NCI-H2029 (cell line): ENCODE measurements around the gene PCDHB1.
"Not testable (repeated sequence)": the region's sequence is repeated elsewhere in the genome, so short reads cannot be mapped to it uniquely, and the experiment has no call there.

Source experiments
- DNase-seq: peaks from one replicate; lab custom pipeline; 2025; lab: John Stamatoyannopoulos, UW

Gene PCDHB1

DNA sequence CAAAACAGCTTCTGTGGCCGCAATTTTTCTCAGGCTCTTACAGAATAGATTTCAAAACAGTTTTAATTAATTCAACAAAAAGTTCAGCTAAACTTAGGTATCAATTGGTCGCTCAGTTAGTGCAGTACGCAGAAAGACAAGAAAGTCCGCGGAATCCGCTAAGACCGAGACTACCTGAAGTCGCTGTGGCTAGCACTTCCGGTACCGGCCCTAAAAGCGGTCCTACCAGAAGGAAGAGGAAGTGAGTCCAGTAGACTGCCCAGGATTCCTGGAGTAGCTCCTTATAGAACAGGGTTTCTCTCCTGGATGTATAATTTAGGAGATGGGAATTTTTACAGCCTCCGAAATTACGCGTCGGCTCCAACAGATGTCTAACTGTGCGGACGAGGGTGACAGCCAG is 26.7 kb downstream of the PCDHB1 start:
- DNase-seq = no peak

GRCh38 chr5:141082228-141082627 is 31.1 kb downstream of the PCDHB1 start:
- no peak for DNase-seq

GRCh38 chr5:141084487-141084989 is 33.4 kb downstream of the PCDHB1 start:
- DNase-seq = peak; percentile 57

- peak; percentile 57 for DNase-seq
Measured at GRCh38 chr5:141094481-141095262, 43.5 kb downstream of the PCDHB1 start, which contains the start of gene PCDHB2. TSS of gene PCDHB2 (plus strand) at chr5:141094615. CDS start at chr5:141094791, 176 bp downstream.

DNA sequence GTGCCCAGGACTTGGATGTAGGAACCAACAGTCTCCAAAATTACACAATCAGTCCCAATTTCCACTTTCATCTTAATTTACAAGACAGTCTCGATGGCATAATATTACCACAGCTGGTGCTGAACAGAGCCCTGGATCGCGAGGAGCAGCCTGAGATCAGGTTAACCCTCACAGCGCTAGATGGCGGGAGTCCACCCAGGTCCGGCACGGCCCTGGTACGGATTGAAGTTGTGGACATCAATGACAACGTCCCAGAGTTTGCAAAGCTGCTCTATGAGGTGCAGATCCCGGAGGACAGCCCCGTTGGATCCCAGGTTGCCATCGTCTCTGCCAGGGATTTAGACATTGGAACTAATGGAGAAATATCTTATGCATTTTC is 44.1 kb downstream of the PCDHB1 start:
- DNase-seq = no peak

- DNase-seq = not testable (repeated sequence)
Measured at GRCh38 chr5:141096181-141096580, 45.0 kb downstream of the PCDHB1 start.

- DNase-seq = not testable (repeated sequence)
Measured at GRCh38 chr5:141096586-141096985, 45.4 kb downstream of the PCDHB1 start.

DNA sequence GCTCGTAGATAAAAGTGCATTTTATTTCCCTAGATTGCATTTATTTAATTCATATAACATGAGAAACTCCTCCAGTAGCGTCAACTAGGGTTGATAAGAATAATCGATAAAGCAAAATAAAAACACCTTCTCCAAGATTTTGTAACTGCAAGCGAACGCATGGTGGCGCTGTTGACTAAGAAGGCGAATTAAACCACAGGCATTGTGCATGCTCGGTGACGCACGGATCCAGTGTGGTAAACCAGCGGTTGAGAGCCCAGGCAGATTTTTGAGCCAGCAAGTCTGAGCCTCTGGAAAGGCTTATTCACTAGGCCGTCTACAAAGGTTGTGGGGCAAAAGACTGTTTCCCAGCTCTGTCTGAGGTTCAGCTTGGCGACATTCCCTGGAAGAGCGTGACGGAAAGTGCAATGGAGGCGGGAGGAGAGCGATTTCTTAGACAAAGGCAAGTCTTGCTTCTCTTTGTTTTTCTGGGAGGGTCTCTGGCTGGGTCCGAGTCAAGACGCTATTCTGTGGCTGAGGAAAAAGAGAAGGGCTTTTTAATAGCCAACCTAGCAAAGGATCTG is 49.1 kb downstream of the PCDHB1 start, which contains the start of gene PCDHB3:
Gene PCDHB3, plus strand, starts transcription at position 231 of the 563 bp plus-strand sequence. Its CDS starts 177 bp downstream, at position 408.
- DNase-seq = peak; percentile 56

DNA sequence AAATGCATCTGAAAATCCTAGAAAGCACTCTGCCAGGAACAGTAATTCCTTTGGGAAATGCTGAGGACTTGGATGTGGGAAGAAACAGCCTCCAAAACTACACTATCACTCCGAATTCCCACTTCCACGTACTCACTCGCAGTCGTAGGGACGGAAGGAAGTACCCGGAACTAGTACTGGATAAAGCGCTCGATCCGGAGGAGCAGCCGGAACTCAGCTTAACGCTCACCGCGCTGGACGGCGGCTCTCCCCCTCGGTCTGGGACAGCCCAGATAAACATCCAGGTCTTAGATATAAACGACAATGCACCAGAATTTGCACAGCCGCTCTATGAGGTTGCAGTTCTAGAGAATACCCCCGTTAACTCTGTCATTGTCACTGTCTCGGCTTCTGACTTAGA is 49.9 kb downstream of the PCDHB1 start:
- DNase-seq = no peak

- DNase-seq = not testable (repeated sequence)
Measured at GRCh38 chr5:141102070-141102469, 50.9 kb downstream of the PCDHB1 start.

GRCh38 chr5:141102471-141102870 is 51.3 kb downstream of the PCDHB1 start:
- DNase-seq = not testable (repeated sequence)

DNA sequence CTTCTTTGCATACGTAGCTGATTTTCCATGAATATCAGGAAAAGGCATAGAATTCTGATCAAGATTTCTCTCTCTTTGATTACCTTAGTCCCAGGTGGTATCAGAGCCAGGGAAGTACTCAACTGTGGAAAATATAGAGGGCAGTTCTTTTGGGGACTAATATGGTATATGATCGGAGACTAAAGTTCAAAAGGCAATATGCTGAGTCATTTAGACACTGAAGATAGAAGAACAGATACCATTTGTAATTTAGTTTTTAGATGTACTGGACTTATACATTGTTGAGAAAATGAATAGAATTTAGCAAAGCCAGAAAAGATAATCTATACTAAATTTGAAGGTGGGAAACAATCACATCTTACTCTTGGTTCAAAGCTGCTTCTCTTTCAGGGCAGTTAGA is 54.2 kb downstream of the PCDHB1 start:
- DNase-seq = no peak
